Measurements from ENCODE around the gene CNTN6.

The CNTN6 gene

DNA sequence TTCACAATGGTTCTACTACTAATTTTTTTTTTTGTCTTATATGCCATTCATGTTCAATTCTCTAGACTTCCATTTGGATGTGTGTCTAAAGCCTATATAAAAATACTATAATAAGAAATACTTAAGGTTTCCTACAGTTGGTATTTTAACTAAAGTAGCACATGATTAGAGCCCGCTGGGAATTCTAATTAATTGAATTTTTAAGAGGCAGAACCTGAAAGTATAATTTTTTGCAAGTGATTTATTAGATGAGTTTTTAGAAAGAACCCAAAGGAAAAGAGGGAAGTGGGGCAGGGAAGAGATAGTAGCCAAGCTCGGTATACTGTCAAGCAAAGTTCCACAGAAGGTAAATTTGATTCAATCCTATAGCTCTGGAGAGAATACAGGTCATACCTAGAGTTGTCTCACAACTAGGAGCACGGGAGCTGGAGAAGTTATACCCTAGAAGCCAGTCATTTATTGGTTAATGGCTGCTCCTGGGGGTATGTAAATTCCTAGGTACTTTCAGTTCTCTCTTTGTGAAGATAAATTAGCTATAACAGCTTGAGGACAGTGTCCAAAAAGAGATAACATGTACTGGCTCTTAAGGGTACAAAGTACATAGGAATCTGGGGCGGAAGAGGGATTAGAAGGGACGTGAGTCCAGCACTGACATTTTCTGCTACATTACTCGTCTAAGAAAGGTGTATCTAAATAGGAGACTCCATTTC is 225.6 kb downstream of the CNTN6 start:
- H2AFZ ChIP-seq (ENCODE audit: low read depth): no peak overlapping the region
- H3K4me3 ChIP-seq (IDR thresholded peaks at IDR 0.05; ENCODE audit: insufficient read depth, low read depth, low read length): no peak overlapping the region
- TF ChIP-seq, protein P1, sequence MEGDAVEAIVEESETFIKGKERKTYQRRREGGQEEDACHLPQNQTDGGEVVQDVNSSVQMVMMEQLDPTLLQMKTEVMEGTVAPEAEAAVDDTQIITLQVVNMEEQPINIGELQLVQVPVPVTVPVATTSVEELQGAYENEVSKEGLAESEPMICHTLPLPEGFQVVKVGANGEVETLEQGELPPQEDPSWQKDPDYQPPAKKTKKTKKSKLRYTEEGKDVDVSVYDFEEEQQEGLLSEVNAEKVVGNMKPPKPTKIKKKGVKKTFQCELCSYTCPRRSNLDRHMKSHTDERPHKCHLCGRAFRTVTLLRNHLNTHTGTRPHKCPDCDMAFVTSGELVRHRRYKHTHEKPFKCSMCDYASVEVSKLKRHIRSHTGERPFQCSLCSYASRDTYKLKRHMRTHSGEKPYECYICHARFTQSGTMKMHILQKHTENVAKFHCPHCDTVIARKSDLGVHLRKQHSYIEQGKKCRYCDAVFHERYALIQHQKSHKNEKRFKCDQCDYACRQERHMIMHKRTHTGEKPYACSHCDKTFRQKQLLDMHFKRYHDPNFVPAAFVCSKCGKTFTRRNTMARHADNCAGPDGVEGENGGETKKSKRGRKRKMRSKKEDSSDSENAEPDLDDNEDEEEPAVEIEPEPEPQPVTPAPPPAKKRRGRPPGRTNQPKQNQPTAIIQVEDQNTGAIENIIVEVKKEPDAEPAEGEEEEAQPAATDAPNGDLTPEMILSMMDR (conservative IDR thresholded peaks at IDR 0.05; ENCODE audit: low read depth, low read length): no peak
- no peaks in the 10 kb centered on the region for H3K4me1 ChIP-seq (ENCODE audit: low read depth, poor library complexity, severe bottlenecking)
- no peak overlapping the region for H3K4me2 ChIP-seq
- H3K36me3 ChIP-seq (ENCODE audit: insufficient read depth): no peaks in the 10 kb centered on the region
- H3K79me2 ChIP-seq (ENCODE audit: insufficient read depth, low read depth): no peaks in the 10 kb centered on the region
- no peaks in the 10 kb centered on the region for H3K27me3 ChIP-seq (ENCODE audit: insufficient read depth, low read depth)
- H4K20me1 ChIP-seq (ENCODE audit: insufficient read depth): no peaks in the 10 kb centered on the region
- H3K27ac ChIP-seq: no peak overlapping the region
- no peak overlapping the region for H3K9ac ChIP-seq

GRCh38 chr3:1326546-1326945 is 233.7 kb downstream of the CNTN6 start:
- H3K4me3 ChIP-seq (IDR thresholded peaks at IDR 0.05; ENCODE audit: insufficient read depth, low read depth, low read length): no peak overlapping the region
- no peak overlapping the region for H3K4me2 ChIP-seq
- H3K9ac ChIP-seq: no peak overlapping the region
- no peaks in the 10 kb centered on the region for H3K4me1 ChIP-seq (ENCODE audit: low read depth, poor library complexity, severe bottlenecking)
- H3K27me3 ChIP-seq (ENCODE audit: insufficient read depth, low read depth): no peaks in the 10 kb centered on the region
- TF ChIP-seq, protein P1 (conservative IDR thresholded peaks at IDR 0.05; ENCODE audit: low read depth, low read length): no peak
- no peak overlapping the region for H3K27ac ChIP-seq
- H2AFZ ChIP-seq (ENCODE audit: low read depth): no peak overlapping the region
- H3K36me3 ChIP-seq (ENCODE audit: insufficient read depth): no peaks in the 10 kb centered on the region
- H4K20me1 ChIP-seq (ENCODE audit: insufficient read depth): no peaks in the 10 kb centered on the region
- no peaks in the 10 kb centered on the region for H3K79me2 ChIP-seq (ENCODE audit: insufficient read depth, low read depth)

- H3K36me3 ChIP-seq (ENCODE audit: insufficient read depth): no peaks in the 10 kb centered on the region
- H2AFZ ChIP-seq (ENCODE audit: low read depth): no peak overlapping the region
- no peak overlapping the region for H3K9ac ChIP-seq
- H3K4me1 ChIP-seq (ENCODE audit: low read depth, poor library complexity, severe bottlenecking): no peaks in the 10 kb centered on the region
- no peak overlapping the region for H3K4me2 ChIP-seq
- no peaks in the 10 kb centered on the region for H4K20me1 ChIP-seq (ENCODE audit: insufficient read depth)
- no peak overlapping the region for H3K4me3 ChIP-seq (IDR thresholded peaks at IDR 0.05; ENCODE audit: insufficient read depth, low read depth, low read length)
- H3K27me3 ChIP-seq (ENCODE audit: insufficient read depth, low read depth): no peaks in the 10 kb centered on the region
- no peak overlapping the region for H3K27ac ChIP-seq
- TF ChIP-seq, protein P1 (conservative IDR thresholded peaks at IDR 0.05; ENCODE audit: low read depth, low read length): no peak
- H3K79me2 ChIP-seq (ENCODE audit: insufficient read depth, low read depth): no peaks in the 10 kb centered on the region
Observed at GRCh38 chr3:1330107-1330506, 237.3 kb downstream of the CNTN6 start.

- no peaks in the 10 kb centered on the region for H3K36me3 ChIP-seq (ENCODE audit: insufficient read depth)
- no peak overlapping the region for H3K27ac ChIP-seq
- H4K20me1 ChIP-seq (ENCODE audit: insufficient read depth): no peaks in the 10 kb centered on the region
- H3K27me3 ChIP-seq (ENCODE audit: insufficient read depth, low read depth): no peaks in the 10 kb centered on the region
- no peak overlapping the region for H3K4me3 ChIP-seq (IDR thresholded peaks at IDR 0.05; ENCODE audit: insufficient read depth, low read depth, low read length)
- H3K4me2 ChIP-seq: no peak overlapping the region
- no peaks in the 10 kb centered on the region for H3K79me2 ChIP-seq (ENCODE audit: insufficient read depth, low read depth)
- TF ChIP-seq, protein P1 (conservative IDR thresholded peaks at IDR 0.05; ENCODE audit: low read depth, low read length): no peak
- H2AFZ ChIP-seq (ENCODE audit: low read depth): no peak overlapping the region
- H3K9ac ChIP-seq: no peak overlapping the region
- H3K4me1 ChIP-seq (ENCODE audit: low read depth, poor library complexity, severe bottlenecking): no peaks in the 10 kb centered on the region
Observed at GRCh38 chr3:1346386-1346785, 253.6 kb downstream of the CNTN6 start.

All from KMS-11 (cell line).